Endothelial cell of umbilical vein (primary cell): ENCODE data around the gene SLC5A2. TPM values are rescaled to one million over a fixed set of nuclear protein-coding genes. Genes with fewer than 3 reads are reported as not detected.

Experiments used
- BruUV-seq: library from RNA; stranded (reverse); fragments of 400-500 nt; replicated peaks from 2 replicates; lab custom pipeline; 2021; lab: Mats Ljungman, UMichigan
- CTCF ChIA-PET: fragments of 300-600, 350-600 bp; sonication (Branson Sonifier 250); formaldehyde crosslinking; loops from one replicate; lab custom pipeline; 2021; ENCODE audit warnings: antibody characterized with exemption, inconsistent platforms; lab: Charles Lee
- POLR2A ChIA-PET: fragments of 300-600, 350-600 bp; sonication (Branson Sonifier 250); formaldehyde crosslinking; loops from one replicate; lab custom pipeline; 2021; ENCODE audit warnings: antibody characterized with exemption, inconsistent platforms; lab: Charles Lee
- DNase-seq: peaks from one replicate; pipeline ENCODE4 v3.0.0-alpha.2; 2011; ENCODE audit warnings: low read depth, low spot score
- FAIRE-seq: peaks from 2 replicates; lab custom pipeline; 2011; peaks lifted over from hg19 to GRCh38; lab: Jason Lieb, UNC
- H2AFZ ChIP-seq: 2 replicates; pipeline ENCODE4 v1.6.0; 2012; ENCODE audit warnings: low read depth, low read length, control low read depth, inconsistent platforms
- H3K27ac ChIP-seq: 2 replicates; pipeline ENCODE4 v1.5.1; 2011; ENCODE audit warnings: low read depth, mild to moderate bottlenecking, control low read depth, low read length, moderate library complexity; ENCODE audit not compliant: insufficient read depth
- H3K27me3 ChIP-seq, 2 experiments: 2 replicates each; pipeline versions ENCODE4 v1.6.0 to v1.6.1; 2011; ENCODE audit warnings: low read length in 2 of 2, mixed read lengths in 1 of 2; ENCODE audit not compliant: control insufficient read depth in 2 of 2, insufficient read depth in 2 of 2
- H3K36me3 ChIP-seq, 2 experiments: 2 replicates in 1 of 2; 3 replicates in 1 of 2; pipeline ENCODE4 v1.5.1; 2011; ENCODE audit warnings: low read length in 2 of 2, mild to moderate bottlenecking in 1 of 2, moderate library complexity in 1 of 2; ENCODE audit not compliant: control insufficient read depth in 2 of 2, insufficient read depth in 2 of 2; ENCODE audit errors: extremely low read depth in 1 of 2
- H3K4me1 ChIP-seq: 3 replicates; pipeline ENCODE4 v1.5.1; 2011; ENCODE audit warnings: mild to moderate bottlenecking, low read length; ENCODE audit not compliant: control insufficient read depth, insufficient read depth; ENCODE audit errors: extremely low read depth
- H3K4me2 ChIP-seq: 2 replicates; pipeline ENCODE4 v1.6.1; 2011; ENCODE audit warnings: low read length, control low read depth, mixed read lengths; ENCODE audit not compliant: insufficient read depth
- H3K4me3 ChIP-seq, 3 experiments: fragments of 200-600 bp in 1 of 3; sonication (generic), shearing (Covaris generic) in 1 of 3; replicated peaks in 1 of 3; 2 replicates each; pipeline ENCODE4 v1.5.1; 2011 to 2016; ENCODE audit warnings: control low read depth in 3 of 3, low read length in 3 of 3, mild to moderate bottlenecking in 2 of 3, inconsistent platforms in 1 of 3, low read depth in 1 of 3, moderate library complexity in 1 of 3; ENCODE audit not compliant: insufficient read depth in 1 of 3
- H3K79me2 ChIP-seq: 2 replicates; pipeline ENCODE4 v1.6.0; 2012; ENCODE audit warnings: low read length, inconsistent platforms; ENCODE audit not compliant: control insufficient read depth, insufficient read depth
- H3K9ac ChIP-seq: replicated peaks from 2 replicates; pipeline ENCODE3; 2011; ENCODE audit warnings: low read length, control low read depth; ENCODE audit not compliant: insufficient read depth; ENCODE audit errors: extremely low read depth
- H3K9me1 ChIP-seq: replicated peaks from 3 replicates; pipeline ENCODE4 v1.6.0; 2011; ENCODE audit warnings: mild to moderate bottlenecking, low read length; ENCODE audit not compliant: control insufficient read depth, insufficient read depth; ENCODE audit errors: extremely low read depth
- H3K9me3 ChIP-seq: replicated peaks from 2 replicates; pipeline ENCODE4 v1.5.1; 2012; ENCODE audit warnings: low read length, inconsistent platforms; ENCODE audit not compliant: control insufficient read depth, insufficient read depth
- H4K20me1 ChIP-seq: replicated peaks from 2 replicates; pipeline ENCODE3; 2011; ENCODE audit warnings: mild to moderate bottlenecking, low read length; ENCODE audit not compliant: control insufficient read depth, insufficient read depth; ENCODE audit errors: extremely low read depth
- CTCF ChIP-seq, 2 donors: IDR thresholded peaks; 1 replicate in 1 of 2; 2 replicates in 1 of 2; pipeline ENCODE4 v1.5.1; 2011; ENCODE audit warnings: low read length in 2 of 2, mild to moderate bottlenecking in 2 of 2, moderate library complexity in 2 of 2, control low read depth in 1 of 2, inconsistent platforms in 1 of 2, low read depth in 1 of 2; ENCODE audit not compliant: insufficient read depth in 1 of 2; ENCODE audit errors: extremely low read depth in 1 of 2
- EZH2 ChIP-seq: IDR thresholded peaks from 2 replicates; pipeline ENCODE4 v1.6.1; 2012; ENCODE audit warnings: borderline replicate concordance, low read depth, mild to moderate bottlenecking, moderate library complexity, low read length, inconsistent platforms; ENCODE audit not compliant: severe bottlenecking
- FOS ChIP-seq: IDR thresholded peaks from 2 replicates; pipeline ENCODE4 v1.6.1; 2011; ENCODE audit warnings: mild to moderate bottlenecking, low read length, moderate library complexity, borderline replicate concordance; ENCODE audit not compliant: insufficient read depth
- GATA2 ChIP-seq: IDR thresholded peaks from 2 replicates; pipeline ENCODE4 v1.7.0; 2011; ENCODE audit warnings: low read depth, mild to moderate bottlenecking, moderate library complexity, mixed read lengths, low read length; ENCODE audit not compliant: insufficient read length, insufficient read depth
- JUN ChIP-seq: IDR thresholded peaks from 2 replicates; pipeline ENCODE4 v1.6.1; 2011; ENCODE audit warnings: borderline replicate concordance, low read depth; ENCODE audit not compliant: insufficient read length, insufficient read depth
- MAX ChIP-seq: IDR thresholded peaks from 2 replicates; pipeline ENCODE4 v1.6.1; 2011; ENCODE audit not compliant: insufficient read depth, insufficient read length
- MYC ChIP-seq: IDR thresholded peaks from one replicate; pipeline ENCODE4 v1.6.1; 2011; ENCODE audit warnings: mild to moderate bottlenecking, low read depth, low read length
- POLR2A ChIP-seq: IDR thresholded peaks from 2 replicates; pipeline ENCODE4 v1.6.1; 2012; ENCODE audit warnings: low read depth, mild to moderate bottlenecking, control low read depth, low read length
- POLR2AphosphoS5 ChIP-seq: IDR thresholded peaks from 2 replicates; pipeline ENCODE4 v1.6.1; 2012; ENCODE audit warnings: low read depth, mild to moderate bottlenecking, control low read depth, low read length, moderate library complexity; ENCODE audit not compliant: insufficient read depth
- dilution Hi-C: fragments of 300-500 bp; cut with MboI; formaldehyde crosslinking; loops from one replicate; pipeline ENCODE4 v1.15.0; 2019; ENCODE audit warnings: low sequenced_read_pairs; ENCODE audit not compliant: extremely low pct_ligation_motif_present
- intact Hi-C: fragments of 100-400 bp; cut with micrococcal nuclease; formaldehyde crosslinking; loops from one replicate; pipeline ENCODE4 v1.10.0; 2022
- polyA plus RNA-seq, 4 experiments: library from polyadenylated mRNA; depleted of rRNA in 3 of 4; stranded (reverse) in 3 of 4; unstranded in 1 of 4; fragments of >200 nt; gene quantifications; 2 replicates each; pipeline versions ENCODE4 v1.2.1 to v1.2.3, GENCODE V29; 2011 to 2012; ENCODE audit warnings: missing spikeins in 1 of 4
- total RNA-seq: library from RNA; stranded (reverse); gene quantifications from 2 replicates; pipeline ENCODE4 v1.2.3, GENCODE V29; 2021

Gene SLC5A2
- total and polyA plus RNA-seq, 2 donors (not counting 3 experiments of a cell fraction or from before 2014, with no cell fraction given) = 0.03 TPM; not detected in 1

GRCh38 chr16:31521368-31521767, 38.4 kb downstream of the SLC5A2 start:
- intact Hi-C loops = no loop called here
- H3K4me1 ChIP-seq = no peaks in the 10 kb centered on the region
- H3K4me2 ChIP-seq = no peak overlapping the region
- H3K36me3 ChIP-seq = no peaks in the 10 kb centered on the region
- no peak overlapping the region for H3K27ac ChIP-seq
- ChIA-PET CTCF (no interaction called here), POLR2A (no interaction called here)
- H3K79me2 ChIP-seq = no peaks in the 10 kb centered on the region
- DNase-seq (no peak), FAIRE-seq (no peak)
- dilution Hi-C loops = no loop called here
- no peaks in the 10 kb centered on the region for H3K9me3 ChIP-seq
- H4K20me1 ChIP-seq = no peaks in the 10 kb centered on the region
- H3K9me1 ChIP-seq = no peaks in the 10 kb centered on the region
- no peak overlapping the region for H2AFZ ChIP-seq
- no peaks in the 10 kb centered on the region for H3K27me3 ChIP-seq
- no TSS peak for BruUV-seq
- no peak overlapping the region for H3K9ac ChIP-seq
- H3K4me3 ChIP-seq = no peak overlapping the region
- TF ChIP-seq CTCF (IDR thresholded peaks at IDR 0.05; ENCODE audit: extremely low read depth in 1 of 2, insufficient read depth in 1 of 2, low read depth in 1 of 2, low read length in 2 of 2) (no peak), JUN (no peak), MYC (no peak), POLR2AphosphoS5 (no peak), EZH2 (no peak), MAX (no peak), POLR2A (no peak), GATA2 (no peak), FOS (no peak)
